ENCODE data around the gene ZNF668. TPM values are rescaled to one million over a fixed set of nuclear protein-coding genes. Genes with fewer than 3 reads are reported as not detected.
A peak's percentile ranks its signal among the peaks of the same experiment; 100 is the strongest.

The ZNF668 gene
- total RNA-seq, 1 donor, result 10.8 TPM

DNA sequence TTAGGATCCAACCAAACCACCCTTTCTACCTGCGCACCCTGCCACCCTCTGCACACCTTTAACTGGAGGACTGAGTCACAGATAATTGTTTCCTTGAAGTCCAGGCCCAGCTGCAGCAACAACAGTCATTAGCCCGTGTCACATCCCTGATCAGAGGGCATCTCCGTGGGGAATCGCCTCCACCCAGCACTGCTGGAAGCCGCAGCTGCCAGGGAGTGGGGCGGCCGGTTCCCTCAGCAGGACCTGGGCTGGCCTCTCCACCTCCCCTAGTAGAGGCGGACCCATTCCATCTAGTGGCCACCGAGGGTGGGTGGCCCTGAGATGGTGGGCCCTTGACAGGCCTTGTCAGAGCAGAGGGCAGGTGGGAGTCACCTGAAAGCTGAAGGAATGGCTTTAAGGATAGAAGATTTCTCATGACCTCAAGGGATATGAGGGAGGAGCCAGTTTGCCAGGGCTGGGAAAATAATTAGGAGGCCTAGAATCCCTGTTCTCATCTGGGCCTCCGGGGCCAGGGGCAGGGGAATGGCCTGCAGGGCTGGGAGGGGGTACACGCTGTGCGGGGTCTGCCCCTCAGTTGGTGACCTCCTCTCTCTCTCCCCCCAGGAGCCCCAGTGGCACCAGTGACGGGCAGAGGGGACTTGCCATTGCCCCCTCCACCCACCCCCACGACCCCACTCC lies 8.5 kb upstream of the ZNF668 start:
- DNase-seq (ENCODE audit: low read depth in 2 of 3, low spot score in 2 of 3), result no peak

DNA sequence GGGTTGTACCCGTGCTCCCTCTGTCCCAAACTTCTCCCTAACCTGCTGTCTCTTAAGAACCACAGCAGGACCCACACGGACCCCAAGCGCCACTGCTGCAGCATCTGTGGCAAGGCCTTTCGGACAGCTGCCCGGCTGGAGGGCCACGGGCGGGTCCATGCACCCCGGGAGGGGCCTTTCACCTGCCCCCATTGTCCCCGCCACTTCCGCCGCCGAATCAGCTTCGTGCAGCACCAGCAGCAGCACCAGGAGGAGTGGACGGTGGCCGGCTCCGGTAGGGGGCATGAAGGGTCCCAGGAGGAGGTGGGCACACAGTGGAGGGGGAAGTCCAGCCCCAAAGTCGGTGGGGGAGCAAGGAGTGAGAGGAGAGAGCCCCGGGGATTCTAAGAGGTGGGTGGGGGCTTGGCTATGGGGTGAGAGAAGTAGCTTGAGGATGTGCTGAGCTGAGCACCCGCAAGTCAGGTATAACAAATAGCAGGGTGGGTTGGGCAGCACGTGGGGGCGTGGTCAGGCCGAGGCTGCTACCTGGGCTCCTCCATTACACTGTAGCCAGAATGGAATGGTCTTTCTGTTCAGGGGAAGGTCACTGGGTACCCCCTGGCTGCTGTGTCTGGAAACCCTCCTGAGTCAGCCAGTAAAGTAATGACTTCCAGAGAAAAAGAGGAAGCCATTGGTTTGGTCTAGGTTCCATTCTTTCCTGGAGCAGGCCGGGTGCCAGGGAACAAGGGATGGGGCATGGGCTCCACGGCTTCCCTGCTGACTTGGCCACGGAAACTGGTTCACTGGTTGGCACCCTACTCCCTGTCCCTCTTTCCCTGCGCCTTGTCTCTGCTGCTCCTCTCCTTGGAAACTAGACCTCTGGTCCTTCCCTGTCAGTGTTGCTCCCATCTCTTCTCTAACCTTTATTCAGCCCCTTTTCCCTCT lies 7.7 kb upstream of the ZNF668 start:
- no peak for DNase-seq (ENCODE audit: low read depth in 2 of 3, low spot score in 2 of 3)

DNA sequence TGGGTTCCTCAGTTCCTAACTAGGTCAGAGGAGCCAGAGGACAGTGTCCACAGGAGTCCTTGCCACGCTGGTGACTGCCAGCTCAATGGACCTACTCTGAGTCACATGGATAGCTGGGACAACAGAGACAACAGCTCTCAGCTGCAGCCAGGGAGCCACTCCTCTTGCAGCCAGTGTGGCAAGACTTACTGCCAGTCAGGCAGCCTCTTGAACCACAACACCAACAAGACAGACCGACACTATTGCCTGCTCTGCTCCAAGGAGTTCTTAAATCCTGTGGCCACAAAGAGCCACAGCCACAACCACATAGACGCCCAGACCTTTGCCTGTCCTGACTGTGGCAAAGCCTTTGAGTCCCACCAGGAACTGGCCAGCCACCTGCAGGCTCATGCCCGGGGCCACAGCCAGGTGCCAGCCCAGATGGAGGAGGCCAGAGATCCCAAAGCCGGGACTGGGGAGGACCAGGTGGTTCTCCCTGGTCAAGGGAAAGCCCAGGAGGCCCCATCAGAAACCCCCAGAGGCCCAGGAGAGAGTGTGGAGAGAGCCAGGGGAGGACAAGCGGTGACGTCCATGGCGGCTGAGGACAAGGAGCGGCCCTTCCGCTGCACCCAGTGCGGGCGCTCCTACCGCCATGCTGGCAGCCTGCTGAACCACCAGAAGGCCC lies 6.8 kb upstream of the ZNF668 start:
- DNase-seq (ENCODE audit: low read depth in 2 of 3, low spot score in 2 of 3), result no peak

DNA sequence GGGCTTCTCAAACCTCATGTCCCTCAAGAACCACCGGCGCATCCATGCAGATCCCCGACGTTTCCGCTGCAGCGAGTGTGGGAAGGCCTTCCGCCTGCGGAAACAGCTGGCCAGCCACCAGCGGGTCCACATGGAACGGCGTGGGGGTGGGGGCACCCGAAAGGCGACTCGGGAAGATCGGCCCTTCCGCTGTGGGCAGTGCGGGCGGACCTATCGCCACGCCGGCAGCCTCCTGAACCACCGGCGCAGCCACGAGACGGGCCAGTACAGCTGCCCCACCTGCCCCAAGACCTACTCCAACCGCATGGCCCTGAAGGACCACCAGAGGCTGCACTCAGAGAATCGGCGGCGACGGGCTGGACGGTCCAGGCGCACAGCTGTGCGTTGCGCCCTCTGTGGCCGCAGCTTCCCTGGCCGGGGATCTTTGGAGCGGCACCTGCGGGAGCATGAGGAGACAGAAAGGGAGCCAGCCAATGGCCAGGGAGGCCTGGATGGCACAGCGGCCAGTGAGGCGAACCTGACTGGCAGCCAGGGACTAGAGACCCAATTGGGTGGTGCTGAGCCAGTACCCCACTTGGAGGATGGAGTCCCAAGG lies 6.1 kb upstream of the ZNF668 start:
- no peak for DNase-seq (ENCODE audit: low read depth in 2 of 3, low spot score in 2 of 3)

DNA sequence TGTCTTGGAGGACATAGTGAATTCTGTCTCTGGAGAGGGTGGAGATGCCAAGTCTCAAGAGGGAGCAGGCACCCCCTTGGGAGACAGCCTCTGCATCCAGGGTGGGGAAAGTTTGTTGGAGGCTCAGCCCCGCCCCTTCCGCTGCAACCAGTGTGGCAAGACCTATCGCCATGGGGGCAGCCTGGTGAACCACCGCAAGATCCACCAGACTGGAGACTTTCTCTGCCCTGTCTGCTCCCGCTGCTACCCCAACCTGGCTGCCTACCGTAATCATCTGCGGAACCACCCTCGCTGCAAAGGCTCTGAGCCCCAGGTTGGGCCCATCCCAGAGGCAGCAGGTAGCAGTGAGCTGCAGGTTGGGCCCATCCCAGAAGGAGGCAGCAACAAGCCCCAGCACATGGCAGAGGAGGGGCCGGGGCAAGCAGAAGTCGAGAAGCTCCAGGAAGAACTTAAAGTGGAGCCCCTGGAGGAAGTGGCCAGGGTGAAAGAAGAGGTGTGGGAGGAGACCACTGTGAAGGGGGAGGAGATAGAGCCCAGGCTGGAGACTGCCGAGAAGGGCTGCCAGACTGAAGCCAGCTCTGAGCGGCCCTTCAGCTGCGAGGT lies 5.4 kb upstream of the ZNF668 start:
- DNase-seq (ENCODE audit: low read depth in 2 of 3, low spot score in 2 of 3), result no peak

DNA sequence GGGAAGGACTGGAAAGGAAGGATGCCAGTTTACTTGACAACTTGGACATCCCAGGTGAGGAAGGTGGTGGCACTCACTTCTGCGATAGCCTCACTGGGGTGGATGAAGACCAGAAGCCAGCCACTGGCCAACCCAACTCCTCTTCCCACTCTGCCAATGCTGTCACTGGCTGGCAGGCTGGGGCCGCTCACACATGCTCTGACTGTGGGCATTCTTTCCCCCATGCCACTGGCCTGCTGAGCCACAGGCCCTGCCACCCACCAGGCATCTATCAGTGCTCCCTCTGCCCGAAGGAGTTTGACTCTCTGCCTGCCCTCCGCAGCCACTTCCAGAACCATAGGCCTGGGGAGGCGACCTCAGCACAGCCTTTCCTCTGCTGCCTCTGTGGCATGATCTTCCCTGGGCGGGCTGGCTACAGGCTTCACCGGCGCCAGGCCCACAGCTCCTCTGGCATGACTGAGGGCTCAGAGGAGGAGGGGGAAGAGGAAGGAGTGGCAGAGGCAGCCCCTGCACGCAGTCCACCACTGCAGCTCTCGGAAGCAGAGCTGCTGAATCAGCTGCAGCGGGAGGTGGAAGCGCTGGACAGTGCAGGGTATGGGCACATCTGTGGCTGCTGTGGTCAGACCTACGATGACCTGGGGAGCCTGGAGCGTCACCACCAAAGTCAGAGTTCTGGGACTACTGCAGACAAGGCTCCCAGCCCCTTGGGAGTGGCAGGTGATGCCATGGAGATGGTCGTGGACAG lies 4.7 kb upstream of the ZNF668 start:
- no peak for DNase-seq (ENCODE audit: low read depth in 2 of 3, low spot score in 2 of 3)

DNA sequence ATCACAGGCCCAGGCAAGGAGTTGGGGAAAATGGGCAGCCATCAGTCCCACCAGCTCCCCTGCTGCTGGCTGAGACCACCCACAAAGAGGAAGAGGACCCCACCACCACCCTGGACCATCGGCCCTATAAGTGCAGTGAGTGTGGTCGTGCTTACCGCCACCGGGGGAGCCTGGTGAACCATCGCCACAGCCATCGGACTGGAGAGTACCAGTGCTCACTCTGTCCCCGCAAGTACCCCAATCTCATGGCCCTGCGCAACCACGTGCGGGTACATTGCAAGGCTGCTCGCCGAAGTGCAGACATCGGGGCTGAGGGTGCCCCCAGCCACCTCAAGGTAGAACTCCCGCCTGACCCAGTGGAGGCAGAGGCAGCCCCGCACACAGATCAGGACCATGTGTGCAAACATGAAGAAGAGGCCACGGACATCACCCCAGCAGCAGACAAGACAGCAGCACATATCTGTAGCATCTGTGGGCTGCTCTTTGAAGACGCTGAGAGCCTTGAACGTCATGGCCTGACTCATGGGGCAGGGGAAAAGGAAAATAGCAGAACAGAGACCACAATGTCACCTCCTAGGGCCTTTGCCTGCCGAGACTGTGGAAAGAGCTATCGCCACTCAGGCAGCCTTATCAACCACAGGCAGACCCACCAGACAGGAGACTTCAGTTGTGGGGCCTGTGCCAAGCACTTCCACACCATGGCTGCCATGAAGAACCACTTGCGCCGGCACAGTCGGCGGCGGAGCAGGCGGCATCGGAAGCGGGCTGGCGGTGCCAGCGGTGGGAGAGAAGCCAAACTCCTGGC lies 3.8 kb upstream of the ZNF668 start:
- no peak for DNase-seq (ENCODE audit: low read depth in 2 of 3, low spot score in 2 of 3)

DNA sequence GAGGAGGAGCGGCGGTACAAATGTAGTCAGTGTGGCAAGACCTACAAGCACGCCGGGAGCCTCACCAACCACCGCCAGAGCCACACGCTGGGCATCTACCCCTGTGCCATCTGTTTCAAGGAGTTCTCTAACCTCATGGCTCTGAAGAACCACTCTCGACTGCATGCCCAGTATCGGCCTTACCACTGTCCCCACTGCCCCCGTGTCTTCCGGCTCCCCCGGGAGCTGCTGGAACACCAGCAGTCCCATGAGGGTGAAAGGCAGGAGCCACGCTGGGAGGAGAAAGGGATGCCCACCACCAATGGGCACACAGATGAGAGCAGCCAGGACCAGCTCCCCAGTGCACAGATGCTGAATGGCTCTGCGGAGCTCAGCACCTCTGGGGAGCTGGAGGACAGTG lies 3.0 kb upstream of the ZNF668 start:
- DNase-seq (ENCODE audit: low read depth in 2 of 3, low spot score in 2 of 3), result no peak

DNA sequence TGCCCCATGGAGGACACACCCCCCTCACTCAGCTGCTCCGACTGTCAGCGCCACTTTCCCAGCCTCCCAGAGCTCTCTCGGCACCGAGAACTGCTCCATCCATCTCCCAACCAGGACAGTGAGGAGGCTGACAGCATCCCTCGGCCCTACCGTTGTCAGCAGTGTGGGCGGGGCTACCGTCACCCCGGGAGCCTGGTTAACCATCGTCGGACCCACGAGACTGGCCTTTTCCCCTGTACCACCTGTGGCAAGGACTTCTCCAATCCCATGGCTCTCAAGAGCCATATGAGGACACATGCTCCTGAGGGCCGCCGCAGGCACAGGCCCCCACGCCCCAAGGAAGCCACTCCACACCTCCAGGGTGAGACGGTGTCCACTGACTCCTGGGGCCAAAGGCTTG lies 2.3 kb upstream of the ZNF668 start:
- no peak for DNase-seq (ENCODE audit: low read depth in 2 of 3, low spot score in 2 of 3)

DNA sequence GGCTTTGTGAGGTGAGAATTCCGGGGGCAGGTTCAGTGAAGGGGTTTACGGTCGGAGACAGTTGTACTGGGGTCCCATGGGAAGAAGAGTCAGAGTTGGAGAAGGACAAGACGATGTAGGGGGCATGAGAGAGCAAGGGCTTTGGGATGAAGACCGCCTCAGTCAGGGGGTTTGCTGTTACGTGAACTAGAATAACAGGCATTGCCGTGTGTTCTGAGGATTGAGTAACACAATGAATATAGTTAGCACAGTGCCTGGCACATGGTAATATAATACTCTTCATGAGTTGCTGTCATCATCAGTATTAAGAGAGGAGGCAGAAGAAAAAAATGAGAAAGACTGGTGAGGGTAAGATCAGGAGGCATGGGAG lies 759 bp upstream of the ZNF668 start:
- DNase-seq (ENCODE audit: low read depth in 2 of 3, low spot score in 2 of 3), result no peak

DNA sequence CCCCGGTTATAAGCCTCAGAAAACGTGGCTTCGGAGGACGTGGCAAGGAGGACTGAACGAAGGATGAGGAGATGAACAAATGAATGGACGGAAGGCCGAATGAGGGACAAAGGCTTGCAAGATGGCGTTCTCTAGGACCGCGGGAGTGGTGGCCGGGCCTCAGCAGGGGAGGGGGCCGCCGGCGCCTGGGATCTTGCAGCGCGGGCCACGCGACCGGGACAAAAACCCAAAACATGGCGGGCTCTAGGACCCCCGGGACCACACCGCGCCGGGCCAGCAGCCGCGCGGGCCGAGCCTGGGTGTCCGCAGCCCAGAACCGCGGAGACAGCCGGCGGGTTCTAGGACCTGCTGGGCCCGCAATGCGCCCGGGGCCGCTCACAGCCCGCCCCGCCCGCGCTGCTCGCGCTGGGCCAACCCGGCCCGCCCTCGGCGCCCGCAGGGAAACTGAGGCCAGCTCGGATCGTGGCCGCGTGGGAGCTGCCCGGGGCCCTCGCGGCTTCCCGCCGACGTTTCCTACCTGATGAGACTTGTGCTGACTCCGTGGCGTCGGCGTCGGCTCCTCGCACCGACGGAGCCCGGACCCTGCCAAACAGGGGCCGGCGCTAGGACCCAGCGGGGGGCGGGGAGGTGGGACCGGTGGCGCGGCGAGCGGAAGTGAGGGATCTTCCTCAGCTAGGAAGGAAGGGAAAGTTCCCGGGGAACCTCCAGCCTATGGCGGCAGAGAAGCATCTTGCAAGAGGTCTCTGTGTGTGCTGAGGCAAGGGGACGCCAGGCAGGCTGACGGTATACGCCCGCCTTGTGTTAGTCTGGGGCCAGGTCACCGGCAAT lies 684 bp downstream of the ZNF668 start:
- DNase-seq (ENCODE audit: low read depth in 2 of 3, low spot score in 2 of 3), result peak; percentile 71 to 86 (median 84)

DNA sequence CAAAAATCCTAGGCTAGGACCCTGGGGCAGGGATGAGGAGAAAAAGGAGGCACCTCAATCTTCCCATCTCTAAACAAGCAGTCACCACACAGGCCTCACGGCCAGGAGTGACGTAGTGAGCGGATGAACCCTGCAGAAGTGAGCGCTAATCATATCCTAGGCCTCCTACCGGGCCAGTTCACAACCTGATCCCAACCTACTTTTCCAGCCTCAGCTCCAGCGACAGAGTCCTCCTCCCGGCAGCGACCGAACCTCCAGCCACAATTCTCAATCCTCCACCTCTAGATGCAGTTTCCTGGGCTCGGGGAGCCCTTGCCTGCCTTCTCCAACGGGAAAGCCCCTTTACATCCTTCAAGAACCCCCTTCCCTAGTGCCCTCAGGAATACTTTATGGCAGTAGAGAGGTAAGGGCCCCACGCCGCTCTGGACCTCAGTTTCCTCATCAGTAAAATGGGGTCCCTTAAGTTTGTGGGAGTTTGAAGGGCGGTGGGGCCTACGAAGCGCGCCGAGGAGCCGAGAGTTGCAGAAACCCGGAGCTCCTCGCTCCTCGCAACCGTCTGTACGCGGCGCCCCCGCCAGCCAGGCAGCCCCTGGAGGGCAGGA lies 1.4 kb downstream of the ZNF668 start:
- DNase-seq (ENCODE audit: low read depth in 2 of 3, low spot score in 2 of 3), result no peak

DNA sequence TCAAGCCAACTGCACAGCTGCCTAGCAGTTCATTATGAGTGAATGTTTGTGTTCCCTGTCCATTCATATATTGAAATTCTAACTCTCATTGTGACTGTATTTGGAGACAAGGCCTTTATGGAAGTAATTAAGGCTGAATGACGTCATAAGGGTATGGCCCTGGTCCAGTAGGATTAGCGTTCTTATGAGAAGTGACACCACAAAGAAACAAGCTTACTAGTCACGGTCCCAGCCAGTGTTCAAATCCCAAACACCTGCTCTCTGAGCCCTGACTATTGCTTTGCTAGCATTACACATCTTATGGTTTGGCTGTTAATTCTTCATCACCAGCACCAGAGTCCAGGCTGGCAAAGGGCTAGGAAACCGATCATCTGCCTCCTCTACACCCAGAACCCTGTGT lies 2.2 kb downstream of the ZNF668 start:
- no peak for DNase-seq (ENCODE audit: low read depth in 2 of 3, low spot score in 2 of 3)

DNA sequence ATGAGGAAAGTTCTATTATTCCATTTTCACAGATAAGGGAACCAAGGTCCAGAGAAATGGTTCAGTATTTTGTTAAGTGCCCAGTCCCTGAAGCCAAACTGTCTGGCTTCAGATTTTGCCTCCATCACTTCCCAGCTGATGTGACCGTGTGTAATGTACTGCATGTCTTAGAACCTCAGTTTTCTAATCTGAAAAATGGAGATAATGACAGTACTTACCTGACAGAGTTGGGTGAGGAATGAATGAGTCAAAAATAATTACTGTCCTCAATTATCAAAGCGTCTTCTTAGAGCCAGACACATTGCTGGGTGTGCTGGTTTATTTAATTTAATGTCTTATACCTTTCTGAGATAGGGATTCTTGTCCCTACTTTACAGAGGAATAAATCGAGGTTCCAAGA lies 6.7 kb downstream of the ZNF668 start:
- no peak for DNase-seq (ENCODE audit: low read depth in 2 of 3, low spot score in 2 of 3)

DNA sequence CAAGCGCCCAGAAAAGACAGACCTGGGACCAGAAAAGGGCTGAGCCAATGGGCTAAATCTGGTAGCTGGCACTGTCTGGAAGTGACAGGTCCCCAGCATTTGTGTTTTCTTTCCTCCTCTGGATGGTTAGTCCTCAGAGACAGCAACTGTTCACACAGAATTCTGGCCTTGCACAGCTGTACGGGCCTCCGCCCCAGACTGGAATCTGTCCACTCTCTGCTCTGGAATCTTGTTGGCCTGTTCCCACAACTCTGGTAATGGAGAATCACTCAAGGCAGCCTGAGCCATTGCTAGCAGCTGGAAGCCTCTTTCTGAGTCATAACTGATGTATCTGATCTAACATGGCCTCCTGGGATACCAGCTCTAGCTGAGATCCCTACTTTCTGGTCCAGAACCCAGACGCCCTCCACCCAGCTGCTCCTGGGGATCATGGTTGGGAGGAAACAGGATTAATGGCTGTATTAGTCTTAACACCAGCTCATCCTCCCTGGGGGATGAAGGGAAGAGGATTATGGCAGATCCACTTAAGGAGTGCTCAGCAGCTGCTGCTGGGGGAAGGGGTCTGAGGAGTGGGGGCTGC lies 9.1 kb downstream of the ZNF668 start:
- peak in 1 of 3 donors; percentile 13 for DNase-seq (ENCODE audit: low read depth in 2 of 3, low spot score in 2 of 3)

DNA sequence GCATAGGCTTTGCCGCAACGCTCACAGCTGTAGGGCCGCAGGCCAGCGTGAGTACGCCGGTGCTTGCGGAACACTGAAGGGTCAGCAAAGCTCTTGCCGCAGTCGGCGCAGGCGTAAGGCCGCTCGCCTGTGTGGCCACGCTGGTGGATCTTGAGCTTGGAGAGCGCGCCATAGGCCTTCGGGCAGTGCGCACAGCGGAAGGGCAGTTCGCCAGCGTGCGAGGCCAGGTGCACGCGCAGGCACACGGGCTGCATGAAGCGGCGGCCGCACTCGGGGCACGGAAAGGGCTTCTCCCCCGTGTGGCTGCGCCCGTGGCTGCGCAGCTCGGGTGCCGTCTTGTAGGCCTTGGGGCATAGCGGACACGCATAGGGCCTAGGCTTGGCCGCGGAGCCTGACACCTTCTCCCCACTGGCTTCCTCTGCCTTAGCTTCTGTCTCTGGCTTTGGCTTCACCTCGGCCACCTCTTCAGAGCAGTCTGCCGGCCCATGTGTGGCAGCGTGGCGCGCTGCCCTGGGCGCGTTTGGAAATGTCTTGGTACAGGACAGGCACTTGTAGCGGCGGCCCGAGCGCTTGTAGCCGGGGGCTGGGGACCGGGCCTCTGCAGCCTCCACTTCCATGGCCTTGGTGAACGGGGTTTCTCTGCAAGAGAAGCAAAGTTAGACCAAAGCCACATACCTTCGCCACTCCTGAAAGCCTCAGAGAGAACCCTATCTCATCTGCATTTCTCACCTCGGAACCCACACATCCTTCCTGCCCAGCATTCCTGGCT lies 10.0 kb downstream of the ZNF668 start:
- peak in 1 of 3 donors; percentile 9 for DNase-seq (ENCODE audit: low read depth in 2 of 3, low spot score in 2 of 3)

DNA sequence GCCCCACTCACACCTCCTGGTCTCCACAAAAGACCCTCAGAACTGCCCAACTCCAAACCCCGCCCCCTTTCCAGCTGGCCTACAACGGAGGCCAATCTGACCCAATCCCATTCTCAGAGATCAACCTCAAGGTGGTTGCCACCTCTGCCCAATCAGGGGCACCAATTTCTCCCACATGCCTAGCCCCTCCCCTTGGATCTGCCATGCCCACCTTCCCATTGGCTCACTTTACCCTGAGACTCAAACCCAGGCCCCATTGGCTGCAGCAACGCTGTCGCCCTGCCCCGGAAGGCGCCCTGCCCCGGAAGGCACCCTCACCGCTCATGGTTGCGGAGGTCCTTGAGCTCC lies 10.6 kb downstream of the ZNF668 start:
- no peak for DNase-seq (ENCODE audit: low read depth in 2 of 3, low spot score in 2 of 3)

All from hematopoietic multipotent progenitor cell (in vitro differentiated cells).